ENCODE results near the gene S100A13.

- TF ChIP-seq, protein P1, sequence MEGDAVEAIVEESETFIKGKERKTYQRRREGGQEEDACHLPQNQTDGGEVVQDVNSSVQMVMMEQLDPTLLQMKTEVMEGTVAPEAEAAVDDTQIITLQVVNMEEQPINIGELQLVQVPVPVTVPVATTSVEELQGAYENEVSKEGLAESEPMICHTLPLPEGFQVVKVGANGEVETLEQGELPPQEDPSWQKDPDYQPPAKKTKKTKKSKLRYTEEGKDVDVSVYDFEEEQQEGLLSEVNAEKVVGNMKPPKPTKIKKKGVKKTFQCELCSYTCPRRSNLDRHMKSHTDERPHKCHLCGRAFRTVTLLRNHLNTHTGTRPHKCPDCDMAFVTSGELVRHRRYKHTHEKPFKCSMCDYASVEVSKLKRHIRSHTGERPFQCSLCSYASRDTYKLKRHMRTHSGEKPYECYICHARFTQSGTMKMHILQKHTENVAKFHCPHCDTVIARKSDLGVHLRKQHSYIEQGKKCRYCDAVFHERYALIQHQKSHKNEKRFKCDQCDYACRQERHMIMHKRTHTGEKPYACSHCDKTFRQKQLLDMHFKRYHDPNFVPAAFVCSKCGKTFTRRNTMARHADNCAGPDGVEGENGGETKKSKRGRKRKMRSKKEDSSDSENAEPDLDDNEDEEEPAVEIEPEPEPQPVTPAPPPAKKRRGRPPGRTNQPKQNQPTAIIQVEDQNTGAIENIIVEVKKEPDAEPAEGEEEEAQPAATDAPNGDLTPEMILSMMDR (IDR thresholded peaks at IDR 0.05; ENCODE audit: borderline replicate concordance, extremely low read depth, low read length, poor library complexity, severe bottlenecking), result no peak
- TF ChIP-seq EZH2 (IDR thresholded peaks at IDR 0.05; ENCODE audit: borderline replicate concordance, low read depth, low read length, severe bottlenecking), result no peak
These were observed 10.4 kb downstream of the S100A13 start for GRCh38 chr1:153616917-153617311.
